ENCODE data around the gene POLR2E. TPM values are rescaled to one million over a fixed set of nuclear protein-coding genes. Genes with fewer than 3 reads are reported as not detected.

Gene POLR2E
- total and polyA plus RNA-seq, 2 of the 13 experiments (the other 11 are each of a cell fraction or from before 2014, with no cell fraction given), result 140 to 272 TPM

GRCh38 chr19:1113030-1113985, 18.1 kb upstream of the POLR2E start (continued):
- TF ChIP-seq HINFP (CRISPR knock-in tag; IDR thresholded peaks at IDR 0.05; ENCODE audit: low read depth) (0 out of 2 replicates have a peak, but pooled peaks have one; percentile 53), SP2 (CRISPR knock-in tag; IDR thresholded peaks at IDR 0.05) (peak; percentile 63), ZNF530 (CRISPR knock-in tag; IDR thresholded peaks at IDR 0.05; ENCODE audit: low read depth) (no peak), GATAD1 (CRISPR knock-in tag; IDR thresholded peaks at IDR 0.05) (peak; percentile 62; the same call in 1 of the 2 replicates), ELK4 (CRISPR knock-in tag; IDR thresholded peaks at IDR 0.05; ENCODE audit: borderline replicate concordance) (no peak), ZNF660 (CRISPR knock-in tag; IDR thresholded peaks at IDR 0.05; ENCODE audit: borderline replicate concordance, low read depth) (no peak), FOXC1 (CRISPR knock-in tag; IDR thresholded peaks at IDR 0.05; ENCODE audit: borderline replicate concordance) (peak; percentile 86), MZF1 (CRISPR knock-in tag; IDR thresholded peaks at IDR 0.05; ENCODE audit: borderline replicate concordance) (no peak), CSRNP1 (CRISPR knock-in tag; IDR thresholded peaks at IDR 0.05) (peak; percentile 82; the same call in 1 of the 2 replicates), ZMAT3 (CRISPR knock-in tag; conservative IDR thresholded peaks at IDR 0.05) (no peak; the same call in 1 of the 2 replicates), IKZF1 (IDR thresholded peaks at IDR 0.05) (no peak), MED13 (CRISPR knock-in tag; IDR thresholded peaks at IDR 0.05) (peak; percentile 65; the same call in 1 of the 2 replicates)
- TF ChIP-seq, protein P1, sequence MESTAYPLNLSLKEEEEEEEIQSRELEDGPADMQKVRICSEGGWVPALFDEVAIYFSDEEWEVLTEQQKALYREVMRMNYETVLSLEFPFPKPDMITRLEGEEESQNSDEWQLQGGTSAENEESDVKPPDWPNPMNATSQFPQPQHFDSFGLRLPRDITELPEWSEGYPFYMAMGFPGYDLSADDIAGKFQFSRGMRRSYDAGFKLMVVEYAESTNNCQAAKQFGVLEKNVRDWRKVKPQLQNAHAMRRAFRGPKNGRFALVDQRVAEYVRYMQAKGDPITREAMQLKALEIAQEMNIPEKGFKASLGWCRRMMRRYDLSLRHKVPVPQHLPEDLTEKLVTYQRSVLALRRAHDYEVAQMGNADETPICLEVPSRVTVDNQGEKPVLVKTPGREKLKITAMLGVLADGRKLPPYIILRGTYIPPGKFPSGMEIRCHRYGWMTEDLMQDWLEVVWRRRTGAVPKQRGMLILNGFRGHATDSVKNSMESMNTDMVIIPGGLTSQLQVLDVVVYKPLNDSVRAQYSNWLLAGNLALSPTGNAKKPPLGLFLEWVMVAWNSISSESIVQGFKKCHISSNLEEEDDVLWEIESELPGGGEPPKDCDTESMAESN (CRISPR knock-in tag; conservative IDR thresholded peaks at IDR 0.05), result 0 out of 2 replicates have a peak, but pooled peaks have one; percentile 20
- TF ChIP-seq, protein P2, sequence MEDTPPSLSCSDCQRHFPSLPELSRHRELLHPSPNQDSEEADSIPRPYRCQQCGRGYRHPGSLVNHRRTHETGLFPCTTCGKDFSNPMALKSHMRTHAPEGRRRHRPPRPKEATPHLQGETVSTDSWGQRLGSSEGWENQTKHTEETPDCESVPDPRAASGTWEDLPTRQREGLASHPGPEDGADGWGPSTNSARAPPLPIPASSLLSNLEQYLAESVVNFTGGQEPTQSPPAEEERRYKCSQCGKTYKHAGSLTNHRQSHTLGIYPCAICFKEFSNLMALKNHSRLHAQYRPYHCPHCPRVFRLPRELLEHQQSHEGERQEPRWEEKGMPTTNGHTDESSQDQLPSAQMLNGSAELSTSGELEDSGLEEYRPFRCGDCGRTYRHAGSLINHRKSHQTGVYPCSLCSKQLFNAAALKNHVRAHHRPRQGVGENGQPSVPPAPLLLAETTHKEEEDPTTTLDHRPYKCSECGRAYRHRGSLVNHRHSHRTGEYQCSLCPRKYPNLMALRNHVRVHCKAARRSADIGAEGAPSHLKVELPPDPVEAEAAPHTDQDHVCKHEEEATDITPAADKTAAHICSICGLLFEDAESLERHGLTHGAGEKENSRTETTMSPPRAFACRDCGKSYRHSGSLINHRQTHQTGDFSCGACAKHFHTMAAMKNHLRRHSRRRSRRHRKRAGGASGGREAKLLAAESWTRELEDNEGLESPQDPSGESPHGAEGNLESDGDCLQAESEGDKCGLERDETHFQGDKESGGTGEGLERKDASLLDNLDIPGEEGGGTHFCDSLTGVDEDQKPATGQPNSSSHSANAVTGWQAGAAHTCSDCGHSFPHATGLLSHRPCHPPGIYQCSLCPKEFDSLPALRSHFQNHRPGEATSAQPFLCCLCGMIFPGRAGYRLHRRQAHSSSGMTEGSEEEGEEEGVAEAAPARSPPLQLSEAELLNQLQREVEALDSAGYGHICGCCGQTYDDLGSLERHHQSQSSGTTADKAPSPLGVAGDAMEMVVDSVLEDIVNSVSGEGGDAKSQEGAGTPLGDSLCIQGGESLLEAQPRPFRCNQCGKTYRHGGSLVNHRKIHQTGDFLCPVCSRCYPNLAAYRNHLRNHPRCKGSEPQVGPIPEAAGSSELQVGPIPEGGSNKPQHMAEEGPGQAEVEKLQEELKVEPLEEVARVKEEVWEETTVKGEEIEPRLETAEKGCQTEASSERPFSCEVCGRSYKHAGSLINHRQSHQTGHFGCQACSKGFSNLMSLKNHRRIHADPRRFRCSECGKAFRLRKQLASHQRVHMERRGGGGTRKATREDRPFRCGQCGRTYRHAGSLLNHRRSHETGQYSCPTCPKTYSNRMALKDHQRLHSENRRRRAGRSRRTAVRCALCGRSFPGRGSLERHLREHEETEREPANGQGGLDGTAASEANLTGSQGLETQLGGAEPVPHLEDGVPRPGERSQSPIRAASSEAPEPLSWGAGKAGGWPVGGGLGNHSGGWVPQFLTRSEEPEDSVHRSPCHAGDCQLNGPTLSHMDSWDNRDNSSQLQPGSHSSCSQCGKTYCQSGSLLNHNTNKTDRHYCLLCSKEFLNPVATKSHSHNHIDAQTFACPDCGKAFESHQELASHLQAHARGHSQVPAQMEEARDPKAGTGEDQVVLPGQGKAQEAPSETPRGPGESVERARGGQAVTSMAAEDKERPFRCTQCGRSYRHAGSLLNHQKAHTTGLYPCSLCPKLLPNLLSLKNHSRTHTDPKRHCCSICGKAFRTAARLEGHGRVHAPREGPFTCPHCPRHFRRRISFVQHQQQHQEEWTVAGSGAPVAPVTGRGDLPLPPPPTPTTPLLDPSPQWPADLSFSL (CRISPR knock-in tag; IDR thresholded peaks at IDR 0.05), result no peak
